Esophagus squamous epithelium (tissue), 5 donors: ENCODE results near the gene SHANK2. TPM values are rescaled to one million over a fixed set of nuclear protein-coding genes. Genes with fewer than 3 reads are reported as not detected.

Experiments
- DNase-seq: peaks from one replicate; lab custom pipeline; 2025; lab: John Stamatoyannopoulos, UW
- H3K27ac ChIP-seq, 4 donors: fragments of 200-600 bp; sonication (generic); one replicate each; pipeline ENCODE4 v1.5.1; 2016 to 2019; ENCODE audit warnings: mild to moderate bottlenecking in 1 of 4
- H3K27me3 ChIP-seq, 4 donors: fragments of 200-600 bp; sonication (generic); 1 replicate in 3 of 4; 2 replicates in 1 of 4; pipeline versions ENCODE4 v1.5.1 to v1.6.0; 2017 to 2021; ENCODE audit warnings: antibody characterized with exemption in 1 of 4
- H3K36me3 ChIP-seq, 3 donors: fragments of 200-600 bp; sonication (generic); one replicate each; pipeline ENCODE4 v1.5.1; 2016 to 2019
- H3K4me1 ChIP-seq, 3 donors: fragments of 200-600 bp; sonication (generic); one replicate each; pipeline ENCODE4 v1.5.1; 2017 to 2019
- H3K4me3 ChIP-seq, 4 donors: fragments of 200-600 bp; sonication (generic); 1 replicate in 3 of 4; 2 replicates in 1 of 4; pipeline ENCODE4 v1.5.1; 2016 to 2019; ENCODE audit warnings: mild to moderate bottlenecking in 2 of 4, moderate library complexity in 1 of 4
- H3K9me3 ChIP-seq, 3 donors: fragments of 200-600 bp; sonication (generic); one replicate each; pipeline ENCODE4 v1.5.1; 2016 to 2019
- POLR2A ChIP-seq, 4 donors: fragments of 450-650 bp; IDR thresholded peaks; one replicate each; pipeline ENCODE4 v1.6.1; 2017; ENCODE audit warnings: antibody characterized with exemption in 4 of 4, mild to moderate bottlenecking in 4 of 4, moderate library complexity in 3 of 4
- WGBS, 2 donors: methylation state at CpG; one replicate each; pipeline ENCODE4 v1.1.5; 2018; 5-methylcytosine and 5-hydroxymethylcytosine counted together
- intact Hi-C: fragments of 100-400 bp; cut with DNase I; formaldehyde crosslinking; loops from one replicate; pipeline ENCODE4 v1.15.0; 2022
- total RNA-seq, 4 donors: library from RNA; depleted of rRNA; stranded (reverse); fragments of >200 nt; gene quantifications; one replicate each; pipeline ENCODE4 v1.1.0, GENCODE V29; 2016
- TF ChIP-seq, protein P1 (sequence below), 6 experiments: fragments of 450-650 bp in 4 of 6; fragments of 200-600 bp in 2 of 6; sonication (generic) in 2 of 6; IDR thresholded peaks; one replicate each; pipeline ENCODE4 v1.5.1; 2016 to 2019; ENCODE audit warnings: antibody characterized with exemption in 6 of 6, mild to moderate bottlenecking in 4 of 6, moderate library complexity in 4 of 6
- donor health status: DM: yes; HTN: yes; CAD: no.

The SHANK2 gene
- total RNA-seq, 4 donors from 2014 or later = 2.5 to 12.6 (median 4.8) TPM

DNA sequence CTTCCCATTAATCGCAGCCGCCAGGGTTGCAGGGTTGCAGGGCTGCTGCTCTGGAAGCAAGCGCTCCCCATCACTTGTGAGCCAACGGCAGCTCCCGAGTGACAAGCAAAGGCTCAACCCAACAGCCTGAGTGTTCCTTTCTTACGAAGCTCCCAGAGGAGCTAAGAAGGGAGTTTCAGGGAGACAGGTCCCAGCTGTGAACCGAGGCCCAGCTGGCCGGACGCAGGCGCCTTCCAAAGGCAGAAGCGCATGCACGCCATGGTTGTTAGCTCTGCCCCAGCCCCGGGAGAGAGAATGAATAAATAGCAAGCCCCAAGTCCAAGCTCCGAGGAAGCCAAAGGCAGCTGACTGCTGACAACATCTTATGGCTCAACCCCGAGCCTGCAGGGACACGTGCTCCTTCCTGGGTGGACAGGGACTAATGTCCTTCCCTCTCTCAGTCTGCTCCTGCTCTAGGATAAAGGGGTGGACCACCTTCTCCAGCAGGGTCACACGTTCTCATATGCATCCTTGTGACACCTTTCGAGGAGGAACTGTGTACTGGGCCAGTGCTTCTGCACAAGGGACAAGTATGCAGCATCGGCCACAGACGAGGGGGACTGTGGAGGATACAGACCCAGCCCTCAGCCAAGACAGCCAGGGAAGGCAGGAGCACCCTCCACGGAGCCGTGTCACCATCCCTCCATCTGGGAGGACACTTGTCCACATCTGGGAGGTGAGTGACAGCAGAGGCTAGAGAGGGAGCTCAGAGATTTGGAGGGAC lies 29.9 kb downstream of the SHANK2 start:
- intact Hi-C loops = no loop called here
- TF ChIP-seq, protein P1, sequence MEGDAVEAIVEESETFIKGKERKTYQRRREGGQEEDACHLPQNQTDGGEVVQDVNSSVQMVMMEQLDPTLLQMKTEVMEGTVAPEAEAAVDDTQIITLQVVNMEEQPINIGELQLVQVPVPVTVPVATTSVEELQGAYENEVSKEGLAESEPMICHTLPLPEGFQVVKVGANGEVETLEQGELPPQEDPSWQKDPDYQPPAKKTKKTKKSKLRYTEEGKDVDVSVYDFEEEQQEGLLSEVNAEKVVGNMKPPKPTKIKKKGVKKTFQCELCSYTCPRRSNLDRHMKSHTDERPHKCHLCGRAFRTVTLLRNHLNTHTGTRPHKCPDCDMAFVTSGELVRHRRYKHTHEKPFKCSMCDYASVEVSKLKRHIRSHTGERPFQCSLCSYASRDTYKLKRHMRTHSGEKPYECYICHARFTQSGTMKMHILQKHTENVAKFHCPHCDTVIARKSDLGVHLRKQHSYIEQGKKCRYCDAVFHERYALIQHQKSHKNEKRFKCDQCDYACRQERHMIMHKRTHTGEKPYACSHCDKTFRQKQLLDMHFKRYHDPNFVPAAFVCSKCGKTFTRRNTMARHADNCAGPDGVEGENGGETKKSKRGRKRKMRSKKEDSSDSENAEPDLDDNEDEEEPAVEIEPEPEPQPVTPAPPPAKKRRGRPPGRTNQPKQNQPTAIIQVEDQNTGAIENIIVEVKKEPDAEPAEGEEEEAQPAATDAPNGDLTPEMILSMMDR (IDR thresholded peaks at IDR 0.05) = no peak
- no peak for TF ChIP-seq POLR2A (IDR thresholded peaks at IDR 0.05)
- WGBS, 2 donors = 31 to 71% methylated on average over 4 to 12 of the region's 22 CpGs
- H3K9me3 ChIP-seq = peaks cover 0 to 11% (median 5%) of the 10 kb centered on the region in 3 donors
- no peaks in the 10 kb centered on the region for H3K4me1 ChIP-seq
- H3K27ac ChIP-seq = no peak overlapping the region
- H3K27me3 ChIP-seq = peaks cover 0 to 8% (median 0%) of the 10 kb centered on the region in 4 donors
- no peak for DNase-seq
- no peaks in the 10 kb centered on the region for H3K36me3 ChIP-seq
- no peak overlapping the region for H3K4me3 ChIP-seq

DNA sequence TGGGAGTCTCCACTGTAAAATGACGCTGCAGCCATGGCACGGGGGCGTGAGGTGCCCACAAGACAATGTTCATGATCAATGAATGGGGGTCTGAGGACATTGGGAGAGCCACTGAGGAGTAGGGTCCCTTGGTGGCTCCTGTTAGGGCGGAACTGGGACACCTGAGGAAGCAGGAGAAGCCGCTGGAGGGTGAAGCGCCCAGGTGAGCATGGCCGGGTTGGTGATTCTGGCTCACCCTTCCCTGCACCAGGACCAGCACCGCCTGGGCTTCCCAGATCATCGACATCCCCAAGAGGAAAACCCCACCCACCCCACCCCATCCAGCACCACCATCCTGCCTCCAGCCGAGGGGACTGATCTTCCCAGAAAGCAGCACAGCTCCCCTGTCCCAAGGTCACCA lies 30.6 kb downstream of the SHANK2 start:
- TF ChIP-seq, protein P1 (IDR thresholded peaks at IDR 0.05) = no peak
- no peak for TF ChIP-seq POLR2A (IDR thresholded peaks at IDR 0.05)
- Histone ChIP-seq H3K4me1 (no peaks in the 10 kb centered on the region), H3K4me3 (no peak overlapping the region), H3K27ac (no peak overlapping the region), H3K36me3 (no peaks in the 10 kb centered on the region), H3K27me3 (peaks cover 0 to 15% (median 0%) of the 10 kb centered on the region in 4 donors), H3K9me3 (peaks cover 0 to 4% (median 0%) of the 10 kb centered on the region in 3 donors)
- intact Hi-C loops = no loop called here
- DNase-seq = no peak
- WGBS, 2 donors = 78 to 79% methylated on average over 5 to 9 of the region's 10 CpGs

DNA sequence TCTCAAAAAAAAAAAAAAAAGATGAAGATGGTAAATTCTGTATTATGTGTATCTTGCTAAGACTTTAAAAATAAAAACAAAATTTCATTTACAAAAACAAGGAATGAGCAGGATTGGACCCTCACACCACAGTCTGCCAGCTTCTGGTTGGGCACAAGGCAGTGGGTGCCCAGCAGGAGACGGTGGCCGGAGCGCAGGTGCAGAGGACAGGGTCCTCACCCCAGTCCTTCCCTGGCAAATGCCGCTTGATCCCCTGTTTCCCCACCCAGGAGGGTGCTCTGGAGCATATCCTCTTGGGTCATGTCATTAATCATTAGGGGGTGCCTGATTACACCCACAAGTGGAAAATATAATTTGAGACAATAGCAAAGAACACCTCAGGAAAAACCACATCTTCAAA lies 31.2 kb downstream of the SHANK2 start:
- TF ChIP-seq, protein P1 (IDR thresholded peaks at IDR 0.05) = no peak
- TF ChIP-seq POLR2A (IDR thresholded peaks at IDR 0.05) = no peak
- Histone ChIP-seq H3K9me3 (no peaks in the 10 kb centered on the region), H3K4me3 (no peak overlapping the region), H3K27me3 (peaks cover 0 to 19% (median 0%) of the 10 kb centered on the region in 4 donors), H3K36me3 (no peaks in the 10 kb centered on the region), H3K27ac (no peak overlapping the region), H3K4me1 (no peaks in the 10 kb centered on the region)
- 82 to 96% methylated on average over 4 of the region's 4 CpGs for WGBS, 2 donors
- intact Hi-C loops = no loop called here
- DNase-seq = no peak

DNA sequence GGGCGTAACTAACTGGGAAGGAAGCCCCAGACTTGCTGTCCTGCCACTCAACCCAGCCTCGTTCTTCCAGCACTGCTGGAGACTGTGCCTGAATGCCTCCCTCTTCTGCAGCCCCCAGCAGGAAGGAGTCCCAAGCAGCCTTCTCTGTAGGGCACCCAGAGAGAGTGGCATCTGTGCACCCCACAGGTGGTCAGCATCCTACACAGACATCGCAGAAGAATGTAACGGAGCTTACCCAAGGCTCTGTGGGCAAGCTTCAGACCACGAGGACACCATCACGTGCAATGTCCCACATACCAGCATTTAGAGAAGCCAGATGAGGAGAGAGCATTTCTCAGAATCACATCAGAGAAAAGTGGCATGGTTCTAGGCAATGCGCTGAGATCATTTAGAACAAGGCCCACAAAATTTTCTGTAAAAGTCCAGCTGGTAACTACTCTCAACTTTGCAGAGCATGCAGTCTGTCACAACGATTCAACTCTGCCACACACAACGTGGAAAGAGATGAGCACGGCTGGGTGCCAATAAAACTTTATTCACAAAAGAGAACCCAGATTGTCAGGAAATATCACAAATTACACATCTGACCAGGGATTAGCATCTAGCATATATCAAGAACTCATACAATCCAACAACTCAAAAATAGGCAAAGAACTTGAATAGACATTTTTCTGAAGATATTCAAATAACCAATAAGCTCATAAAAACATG lies 33.4 kb downstream of the SHANK2 start:
- Histone ChIP-seq H3K27ac (no peak overlapping the region), H3K4me1 (no peaks in the 10 kb centered on the region), H3K9me3 (no peaks in the 10 kb centered on the region), H3K27me3 (peaks cover 0 to 35% (median 0%) of the 10 kb centered on the region in 4 donors), H3K36me3 (no peaks in the 10 kb centered on the region), H3K4me3 (no peak overlapping the region)
- DNase-seq = no peak
- intact Hi-C loops = no loop called here
- TF ChIP-seq, protein P1 (IDR thresholded peaks at IDR 0.05) = no peak
- no peak for TF ChIP-seq POLR2A (IDR thresholded peaks at IDR 0.05)
- 75 to 89% methylated on average over 7 to 9 of the region's 10 CpGs for WGBS, 2 donors

DNA sequence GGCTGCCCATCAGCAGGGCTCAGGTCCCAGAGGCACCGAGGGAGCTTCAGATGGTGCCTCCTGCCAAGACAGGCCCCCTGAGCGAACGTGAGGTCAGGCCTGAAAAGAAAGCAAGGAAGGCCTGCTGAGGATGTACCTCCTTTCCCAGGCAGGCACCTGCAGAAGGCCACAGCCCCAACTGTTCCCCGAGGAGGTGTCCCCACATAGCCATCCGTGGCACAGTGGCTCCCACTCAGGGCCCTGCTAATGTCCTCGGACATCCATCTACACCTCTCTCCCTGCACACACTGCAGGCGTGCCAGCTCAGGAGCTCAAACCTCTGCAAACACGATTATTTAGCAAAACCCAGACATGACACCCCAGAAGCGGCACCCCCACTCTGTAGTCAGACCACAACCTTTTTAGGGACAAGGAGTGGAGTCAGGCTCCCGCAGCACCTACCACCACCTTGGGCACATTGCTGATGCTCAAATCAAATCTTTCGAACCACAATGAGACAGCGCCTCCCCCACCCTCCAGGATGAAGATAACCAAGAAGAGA lies 36.9 kb downstream of the SHANK2 start:
- Histone ChIP-seq H3K27ac (no peak overlapping the region), H3K4me3 (no peak overlapping the region), H3K27me3 (peaks cover 0 to 59% (median 0%) of the 10 kb centered on the region in 4 donors), H3K36me3 (no peaks in the 10 kb centered on the region), H3K9me3 (no peaks in the 10 kb centered on the region), H3K4me1 (peaks cover 0 to 4% (median 0%) of the 10 kb centered on the region in 3 donors)
- 92% methylated on average over 6 of the region's 12 CpGs; no CpG with 5 or more reads in 1 of the 2 donors for WGBS, 2 donors
- intact Hi-C loops = no loop called here
- TF ChIP-seq, protein P1 (IDR thresholded peaks at IDR 0.05) = no peak
- TF ChIP-seq POLR2A (IDR thresholded peaks at IDR 0.05) = no peak
- DNase-seq = no peak
